Thymus (tissue), 11 donors: ENCODE measurements around the gene BCAS4. TPM values are rescaled to one million over a fixed set of nuclear protein-coding genes. Genes with fewer than 3 reads are reported as not detected.
"Not testable (repeated sequence)": the region's sequence is repeated elsewhere in the genome, so short reads cannot be mapped to it uniquely, and the experiment has no call there.

Experiments used
- DNase-seq, 9 donors: peaks; one replicate each; pipeline ENCODE4 v3.0.0-alpha.2; 2013; ENCODE audit warnings: low spot score in 9 of 9, low read depth in 6 of 9, missing footprints in 1 of 9
- H3K27ac ChIP-seq, 2 donors: one replicate each; pipeline ENCODE4 v1.5.1; 2013; ENCODE audit warnings: control low read depth in 1 of 2, low read depth in 1 of 2, low read length in 1 of 2, mild to moderate bottlenecking in 1 of 2, moderate library complexity in 1 of 2
- H3K27me3 ChIP-seq, 2 donors: one replicate each; pipeline ENCODE4 v1.5.1; 2013; ENCODE audit warnings: low read length in 1 of 2; ENCODE audit not compliant: control insufficient read depth in 2 of 2, insufficient read depth in 1 of 2
- H3K36me3 ChIP-seq, 2 donors: one replicate each; pipeline ENCODE4 v1.5.1; 2013; ENCODE audit warnings: low read length in 1 of 2, mild to moderate bottlenecking in 1 of 2, moderate library complexity in 1 of 2; ENCODE audit not compliant: control insufficient read depth in 2 of 2, insufficient read depth in 2 of 2
- H3K4me1 ChIP-seq, 2 donors: one replicate each; pipeline ENCODE4 v1.5.1; 2013; ENCODE audit warnings: low read length in 2 of 2; ENCODE audit not compliant: control insufficient read depth in 2 of 2, insufficient read depth in 2 of 2
- H3K4me3 ChIP-seq, 2 donors: one replicate each; pipeline ENCODE4 v1.5.1; 2013; ENCODE audit warnings: low read length in 2 of 2, control low read depth in 1 of 2, mild to moderate bottlenecking in 1 of 2
- H3K9me3 ChIP-seq, 2 donors: one replicate each; pipeline ENCODE4 v1.5.1; 2013; ENCODE audit warnings: low read length in 1 of 2, mild to moderate bottlenecking in 1 of 2; ENCODE audit not compliant: control insufficient read depth in 2 of 2, insufficient read depth in 1 of 2
- WGBS: extraction: QIAGEN DNeasy Blood & Tissue Kit; methylation state at CpG from one replicate; pipeline ENCODE4 v1.1.7; 2013; 5-methylcytosine and 5-hydroxymethylcytosine counted together
- polyA plus RNA-seq: library from polyadenylated mRNA; stranded (reverse); fragments of 200-250 nt; gene quantifications from one replicate; pipeline ENCODE4 v1.2.3, GENCODE V29; 2013
- total RNA-seq: library from RNA; stranded (reverse); fragments of 120-200 nt; gene quantifications from one replicate; pipeline ENCODE4 v1.2.4, GENCODE V29; 2013
- donor health status: healthy.

Gene BCAS4
- total and polyA plus RNA-seq, 2 donors = 14.5 to 17.5 TPM

- not testable (repeated sequence) for H3K27ac ChIP-seq, DNase-seq, H3K4me1 ChIP-seq, H3K36me3 ChIP-seq, H3K9me3 ChIP-seq, H3K4me3 ChIP-seq, H3K27me3 ChIP-seq
- WGBS = 98% methylated on average over 8 of the region's 8 CpGs
Observed at GRCh38 chr20:50778994-50779393, 15.9 kb upstream of the BCAS4 start.

GRCh38 chr20:50783390-50783789 is 11.5 kb upstream of the BCAS4 start:
- no peak overlapping the region for H3K27ac ChIP-seq
- 98% methylated on average over 2 of the region's 2 CpGs for WGBS
- H3K4me3 ChIP-seq = no peak overlapping the region
- peaks cover 0 to 2% of the 10 kb centered on the region in 2 donors for H3K9me3 ChIP-seq
- no peaks in the 10 kb centered on the region for H3K4me1 ChIP-seq
- no peak for DNase-seq
- no peaks in the 10 kb centered on the region for H3K36me3 ChIP-seq
- H3K27me3 ChIP-seq = no peaks in the 10 kb centered on the region

GRCh38 chr20:50783903-50784302 is 11.0 kb upstream of the BCAS4 start:
- no peaks in the 10 kb centered on the region for H3K36me3 ChIP-seq

GRCh38 chr20:50784464-50784863 is 10.4 kb upstream of the BCAS4 start:
- no peaks in the 10 kb centered on the region for H3K9me3 ChIP-seq
- H3K27ac ChIP-seq = no peak overlapping the region
- WGBS = 76% methylated on average over 4 of the region's 4 CpGs
- H3K27me3 ChIP-seq = no peaks in the 10 kb centered on the region
- no peaks in the 10 kb centered on the region for H3K4me1 ChIP-seq
- H3K36me3 ChIP-seq = no peaks in the 10 kb centered on the region
- DNase-seq = no peak
- no peak overlapping the region for H3K4me3 ChIP-seq

More at GRCh38 chr20:50783903-50784302, 11.0 kb upstream of the BCAS4 start:
- no peak overlapping the region for H3K4me3 ChIP-seq
- DNase-seq = no peak
- WGBS = 88% methylated on average over 6 of the region's 6 CpGs
- no peaks in the 10 kb centered on the region for H3K27me3 ChIP-seq
- no peaks in the 10 kb centered on the region for H3K4me1 ChIP-seq
- no peak overlapping the region for H3K27ac ChIP-seq
- H3K9me3 ChIP-seq = peaks cover 0 to 2% of the 10 kb centered on the region in 2 donors

- no peak for DNase-seq
- peaks cover 0 to 10% of the 10 kb centered on the region in 2 donors for H3K4me1 ChIP-seq
- no peaks in the 10 kb centered on the region for H3K27me3 ChIP-seq
- no peak overlapping the region for H3K27ac ChIP-seq
- H3K9me3 ChIP-seq = no peaks in the 10 kb centered on the region
- no peaks in the 10 kb centered on the region for H3K36me3 ChIP-seq
- WGBS = 91% methylated on average over 9 of the region's 9 CpGs
- no peak overlapping the region for H3K4me3 ChIP-seq
Observed at GRCh38 chr20:50786703-50787102, 8.2 kb upstream of the BCAS4 start.

GRCh38 chr20:50787181-50787580 is 7.7 kb upstream of the BCAS4 start:
- no peaks in the 10 kb centered on the region for H3K9me3 ChIP-seq
- 93% methylated on average over 2 of the region's 2 CpGs for WGBS
- no peak overlapping the region for H3K27ac ChIP-seq
- H3K4me3 ChIP-seq = no peak overlapping the region
- no peaks in the 10 kb centered on the region for H3K27me3 ChIP-seq
- H3K36me3 ChIP-seq = no peaks in the 10 kb centered on the region
- no peak for DNase-seq
- peaks cover 0 to 10% of the 10 kb centered on the region in 2 donors for H3K4me1 ChIP-seq

- 86% methylated on average over 18 of the region's 18 CpGs for WGBS
- no peak overlapping the region for H3K4me3 ChIP-seq
- no peaks in the 10 kb centered on the region for H3K9me3 ChIP-seq
- peaks cover 0 to 10% of the 10 kb centered on the region in 2 donors for H3K4me1 ChIP-seq
- H3K27me3 ChIP-seq = peaks cover 0 to 6% of the 10 kb centered on the region in 2 donors
- H3K27ac ChIP-seq = no peak overlapping the region
- DNase-seq = no peak
- H3K36me3 ChIP-seq = no peaks in the 10 kb centered on the region
Observed at GRCh38 chr20:50788045-50788991, 6.5 kb upstream of the BCAS4 start.

GRCh38 chr20:50789968-50790650 is 4.8 kb upstream of the BCAS4 start:
- Histone ChIP-seq H3K27ac (peak overlapping the region in 1 of 2 donors; percentile 17), H3K4me3 (no peak overlapping the region), H3K36me3 (no peaks in the 10 kb centered on the region), H3K4me1 (peaks cover 0 to 18% of the 10 kb centered on the region in 2 donors), H3K9me3 (no peaks in the 10 kb centered on the region), H3K27me3 (peaks cover 6 to 21% of the 10 kb centered on the region in 2 donors)
- no peak for DNase-seq
- WGBS = 91% methylated on average over 11 of the region's 11 CpGs
